Kidney (tissue), 14 donors: ENCODE results near the gene CCBE1. TPM values are rescaled to one million over a fixed set of nuclear protein-coding genes. Genes with fewer than 3 reads are reported as not detected.

Experiments used
- DNase-seq, 5 donors: peaks; one replicate each; pipeline ENCODE4 v3.0.0-alpha.2; 2013 to 2020
- FAIRE-seq: peaks from 2 replicates; lab custom pipeline; 2012; peaks lifted over from hg19 to GRCh38; lab: Jason Lieb, UNC
- H3K27ac ChIP-seq, 2 donors: one replicate each; pipeline ENCODE4 v1.7.0; 2013; ENCODE audit warnings: low read depth in 2 of 2, low read length in 2 of 2, inconsistent platforms in 1 of 2
- H3K27me3 ChIP-seq: one replicate; pipeline ENCODE4 v1.7.1; 2013; ENCODE audit warnings: low read length, inconsistent platforms; ENCODE audit not compliant: control insufficient read depth, insufficient read depth
- H3K36me3 ChIP-seq, 3 donors: one replicate each; pipeline versions ENCODE4 v1.7.0 to v1.7.1; 2013; ENCODE audit warnings: low read length in 3 of 3, control low read depth in 1 of 3, inconsistent platforms in 1 of 3; ENCODE audit not compliant: insufficient read depth in 3 of 3, control insufficient read depth in 2 of 3
- H3K4me1 ChIP-seq, 3 donors: one replicate each; pipeline versions ENCODE4 v1.7.0 to v1.7.1; 2013; ENCODE audit warnings: low read length in 3 of 3, inconsistent platforms in 1 of 3, low read depth in 1 of 3; ENCODE audit not compliant: control insufficient read depth in 2 of 3, insufficient read depth in 2 of 3
- H3K4me3 ChIP-seq, 3 donors: one replicate each; pipeline versions ENCODE4 v1.7.0 to v1.8.1; 2013; ENCODE audit warnings: low read length in 3 of 3, control low read depth in 1 of 3, inconsistent platforms in 1 of 3
- H3K9ac ChIP-seq, 3 donors: one replicate each; pipeline versions ENCODE4 v1.7.0 to v1.7.1; 2013; ENCODE audit warnings: low read length in 3 of 3, control low read depth in 1 of 3, inconsistent platforms in 1 of 3
- H3K9me3 ChIP-seq, 3 donors: one replicate each; pipeline versions ENCODE4 v1.7.0 to v1.7.1; 2013; ENCODE audit warnings: low read length in 3 of 3, control low read depth in 1 of 3, inconsistent platforms in 1 of 3; ENCODE audit not compliant: control insufficient read depth in 2 of 3, insufficient read depth in 1 of 3
- intact Hi-C: fragments of 100-400 bp; cut with DNase I; formaldehyde crosslinking; loops from one replicate; pipeline ENCODE4 v1.11.1; 2022
- polyA plus RNA-seq: library from polyadenylated mRNA; stranded (reverse); fragments of 350-450 nt; fragmentation: Illumina TruSeq; extraction: RNeasy Lipid Tissue Mini Kit (QIAGEN cat#74804); gene quantifications from one replicate; pipeline ENCODE4 v1.2.3, GENCODE V29; 2014; ENCODE audit warnings: low read depth, low replicate concordance; ENCODE audit not compliant: insufficient read depth
- total RNA-seq: library from RNA; stranded (reverse); fragmentation: NEBNext Ultra II Directional; extraction: Animal tissue kit (Norgen Biotek cat#: 25700); gene quantifications from one replicate; pipeline ENCODE4 v1.2.1, GENCODE V29; 2021
- TF ChIP-seq, protein P1 (sequence below): IDR thresholded peaks from 3 replicates; pipeline ENCODE4 v1.5.1; 2012; ENCODE audit warnings: mild to moderate bottlenecking, moderate library complexity, borderline replicate concordance; ENCODE audit not compliant: insufficient read depth; ENCODE audit errors: extremely low read depth
- donor health status: control.
- donor health status: control.
- donor health status: control.
- donor health status: control.
- donor health status: control.
- donor health status: DM: yes; HTN: yes; CAD: no.
- donor health status: Normal renal cell carcinoma (clear cell type).

The CCBE1 gene
- total and polyA plus RNA-seq, 2 donors from 2014 or later, result 1.8 to 2.2 TPM

DNA sequence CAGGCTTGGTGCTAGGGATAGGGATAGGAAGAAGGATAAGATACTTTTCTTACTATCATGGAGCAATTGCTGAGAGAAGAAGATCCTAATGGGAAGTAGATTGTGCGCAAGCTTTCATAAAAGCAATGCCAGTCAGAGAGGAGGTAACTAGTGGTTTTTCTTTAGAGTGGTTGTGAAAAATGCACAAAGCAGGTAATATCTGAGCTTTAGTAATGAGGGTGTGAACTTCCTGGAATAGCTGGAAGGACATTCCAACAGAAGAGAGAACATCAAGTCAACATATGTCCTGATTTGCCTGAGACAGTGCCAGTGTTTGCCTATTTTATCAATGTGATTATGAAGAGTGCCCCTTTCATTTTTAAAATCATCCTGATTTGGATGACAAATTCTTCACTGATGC lies 34.1 kb downstream of the CCBE1 start:
- Histone ChIP-seq H3K36me3 (no peaks in the 10 kb centered on the region), H3K9ac (no peak overlapping the region), H3K4me1 (peaks cover 0 to 15% (median 5%) of the 10 kb centered on the region in 3 donors), H3K27ac (no peak overlapping the region), H3K4me3 (no peak overlapping the region), H3K9me3 (no peaks in the 10 kb centered on the region), H3K27me3 (no peaks in the 10 kb centered on the region)
- TF ChIP-seq, protein P1, sequence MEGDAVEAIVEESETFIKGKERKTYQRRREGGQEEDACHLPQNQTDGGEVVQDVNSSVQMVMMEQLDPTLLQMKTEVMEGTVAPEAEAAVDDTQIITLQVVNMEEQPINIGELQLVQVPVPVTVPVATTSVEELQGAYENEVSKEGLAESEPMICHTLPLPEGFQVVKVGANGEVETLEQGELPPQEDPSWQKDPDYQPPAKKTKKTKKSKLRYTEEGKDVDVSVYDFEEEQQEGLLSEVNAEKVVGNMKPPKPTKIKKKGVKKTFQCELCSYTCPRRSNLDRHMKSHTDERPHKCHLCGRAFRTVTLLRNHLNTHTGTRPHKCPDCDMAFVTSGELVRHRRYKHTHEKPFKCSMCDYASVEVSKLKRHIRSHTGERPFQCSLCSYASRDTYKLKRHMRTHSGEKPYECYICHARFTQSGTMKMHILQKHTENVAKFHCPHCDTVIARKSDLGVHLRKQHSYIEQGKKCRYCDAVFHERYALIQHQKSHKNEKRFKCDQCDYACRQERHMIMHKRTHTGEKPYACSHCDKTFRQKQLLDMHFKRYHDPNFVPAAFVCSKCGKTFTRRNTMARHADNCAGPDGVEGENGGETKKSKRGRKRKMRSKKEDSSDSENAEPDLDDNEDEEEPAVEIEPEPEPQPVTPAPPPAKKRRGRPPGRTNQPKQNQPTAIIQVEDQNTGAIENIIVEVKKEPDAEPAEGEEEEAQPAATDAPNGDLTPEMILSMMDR, result no peak
- DNase-seq, result no peak
- FAIRE-seq, result no peak
- intact Hi-C loops, result no loop called here

DNA sequence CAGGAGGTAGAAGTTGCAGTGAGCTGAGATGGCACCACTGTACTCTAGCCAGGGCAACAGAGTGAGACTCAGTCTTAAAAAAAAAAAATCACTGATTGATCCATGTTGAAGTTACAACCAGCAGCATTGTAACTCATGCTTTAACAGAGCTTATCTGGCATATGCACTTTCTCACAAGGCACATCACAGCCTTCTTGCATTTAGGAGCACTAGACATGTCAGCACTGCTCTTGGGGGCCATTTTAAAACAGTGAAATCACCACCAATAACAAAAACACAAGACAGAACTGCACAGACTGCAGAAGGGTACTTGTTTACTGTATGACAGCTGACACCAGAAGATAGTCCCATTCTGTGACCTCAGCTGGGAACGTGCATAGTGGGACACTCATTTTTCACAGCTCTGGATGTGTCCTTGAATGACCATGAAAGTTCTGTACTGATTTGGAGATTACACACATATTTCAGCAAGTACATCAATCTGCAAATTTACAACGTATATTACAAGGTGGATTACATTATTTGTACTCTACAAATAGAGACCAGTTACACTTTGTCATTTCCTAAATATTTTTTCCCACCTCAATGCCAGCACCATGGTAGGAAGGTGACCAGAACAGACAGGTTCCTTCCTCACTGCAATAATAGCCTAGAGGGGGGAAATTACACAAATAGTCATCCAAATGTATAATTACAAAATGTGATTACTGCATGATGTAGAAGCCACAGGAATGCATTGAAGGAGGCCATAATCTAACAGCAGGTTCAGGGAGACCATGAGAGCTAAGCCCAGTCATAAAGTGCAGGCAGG lies 35.1 kb downstream of the CCBE1 start:
- no peak for DNase-seq
- Histone ChIP-seq H3K27ac (no peak overlapping the region), H3K9me3 (no peaks in the 10 kb centered on the region), H3K4me3 (no peak overlapping the region), H3K9ac (no peak overlapping the region), H3K36me3 (no peaks in the 10 kb centered on the region), H3K27me3 (no peaks in the 10 kb centered on the region), H3K4me1 (peaks cover 0 to 16% (median 5%) of the 10 kb centered on the region in 3 donors)
- TF ChIP-seq, protein P1, result no peak
- no peak for FAIRE-seq
- intact Hi-C loops, result no loop called here

DNA sequence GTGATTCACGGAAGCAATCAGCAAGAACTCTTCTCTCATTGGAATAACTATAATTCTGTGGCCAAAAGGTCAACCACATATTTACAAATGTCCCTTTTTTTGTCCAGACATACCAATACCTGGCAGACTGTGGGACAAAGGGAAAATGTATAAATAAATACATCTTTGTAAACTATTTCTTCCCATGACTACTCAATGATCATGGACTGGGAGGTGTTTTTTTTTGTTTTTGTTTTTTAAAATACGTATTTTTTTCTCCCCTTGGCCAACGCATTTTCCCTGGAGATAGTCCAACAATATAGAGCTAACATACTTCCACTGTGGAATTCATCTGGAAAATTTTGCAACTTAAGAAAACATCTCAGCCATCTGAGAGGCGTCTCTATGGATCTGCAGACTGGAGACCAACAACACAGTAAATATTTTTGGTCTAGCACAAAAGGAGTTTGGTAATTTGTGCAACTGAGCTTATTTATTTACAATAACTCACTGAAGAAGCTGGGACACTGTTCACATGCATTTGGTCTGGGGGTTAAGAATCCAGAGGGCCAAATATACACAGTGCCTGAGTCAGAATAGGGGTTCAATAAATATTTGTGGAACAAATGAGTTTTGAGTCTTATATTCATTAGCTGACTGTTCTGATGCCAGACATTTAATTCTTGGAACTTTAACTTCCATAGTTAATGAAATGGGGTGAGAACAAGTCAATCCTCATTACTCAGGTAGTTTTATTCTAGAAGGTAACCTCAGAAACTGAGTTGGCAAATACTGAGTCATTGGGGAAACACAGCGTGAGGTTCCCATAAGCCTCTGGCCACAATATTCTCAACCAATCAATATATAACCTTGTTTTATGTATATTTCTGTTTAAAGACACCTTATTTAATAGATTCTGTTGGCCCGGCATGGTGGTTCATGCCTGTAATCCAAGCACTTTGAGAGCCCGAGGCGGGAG lies 36.2 kb downstream of the CCBE1 start:
- H3K4me1 ChIP-seq, result peaks cover 0 to 17% (median 5%) of the 10 kb centered on the region in 3 donors
- DNase-seq, result peak in 1 of 5 donors; percentile 61
- no peaks in the 10 kb centered on the region for H3K36me3 ChIP-seq
- TF ChIP-seq, protein P1, result no peak
- no peak overlapping the region for H3K27ac ChIP-seq
- no peaks in the 10 kb centered on the region for H3K9me3 ChIP-seq
- no peaks in the 10 kb centered on the region for H3K27me3 ChIP-seq
- no peak overlapping the region for H3K4me3 ChIP-seq
- no peak overlapping the region for H3K9ac ChIP-seq
- no peak for FAIRE-seq
- intact Hi-C loops, result no loop called here
